Measurements from ENCODE around the gene RETREG3. TPM values are rescaled to one million over a fixed set of nuclear protein-coding genes. Genes with fewer than 3 reads are reported as not detected.

The RETREG3 gene
- total and polyA plus RNA-seq, 2 of the 4 experiments (the other 2 are of a cell fraction) = 18.1 to 44.1 TPM

- ATAC-seq (ENCODE audit: low read depth) (no peak), DNase-seq (no peak)
- Histone ChIP-seq H4K5ac (ENCODE audit: low read depth, low read length) (no peak overlapping the region), H3K4ac (ENCODE audit: low read depth, low read length) (no peak overlapping the region), H2BK15ac (ENCODE audit: low read depth, low read length) (no peak overlapping the region), H4K8ac (ENCODE audit: low read depth in 2 of 2, low read length in 2 of 2) (no peak overlapping the region), H3K56ac (ENCODE audit: extremely low read depth, insufficient read depth, low read length) (no peak overlapping the region), H3K36me3 (ENCODE audit: control insufficient read depth, insufficient read depth, low read length) (no peaks in the 10 kb centered on the region), H3K27me3 (ENCODE audit: control insufficient read depth, insufficient read depth, low read length) (peaks cover 12% of the 10 kb centered on the region), H2AFZ (replicated peaks; ENCODE audit: low read length, poor library complexity) (peak overlapping the region; percentile 32), H3K18ac (ENCODE audit: low read depth, low read length) (no peak overlapping the region), H3K9me3 (ENCODE audit: control insufficient read depth, insufficient read depth, low read length) (no peaks in the 10 kb centered on the region), H3K23ac (ENCODE audit: low read depth, low read length) (0 out of 2 replicates have a peak overlapping the region, but pooled peaks have one; percentile 49), H3K27ac (ENCODE audit: insufficient read depth, low read length) (no peak overlapping the region), H2BK5ac (ENCODE audit: low read depth, low read length, poor library complexity, severe bottlenecking) (no peak overlapping the region), H3K9me1 (ENCODE audit: insufficient read depth, low read length) (no peaks in the 10 kb centered on the region), H4K91ac (ENCODE audit: insufficient read depth, low read depth, low read length) (no peak overlapping the region), H3K14ac (replicated peaks; ENCODE audit: low read depth, low read length) (no peak overlapping the region), H3K4me1 (ENCODE audit: control insufficient read depth, insufficient read depth, low read length) (no peaks in the 10 kb centered on the region), H2BK20ac (ENCODE audit: low read depth, low read length) (no peak overlapping the region), H3K4me3 (ENCODE audit: insufficient read depth, low read depth, low read length) (no peak overlapping the region), H2BK120ac (ENCODE audit: low read depth, low read length) (no peak overlapping the region), H4K20me1 (ENCODE audit: insufficient read depth, low read length) (no peaks in the 10 kb centered on the region), H3K4me2 (ENCODE audit: low read depth, low read length) (no peak overlapping the region), H3K79me1 (ENCODE audit: low read depth in 1 of 2, low read length in 2 of 2) (no peaks in the 10 kb centered on the region), H3K9ac (ENCODE audit: low read depth, low read length) (no peak overlapping the region), H2AK9ac (replicated peaks; ENCODE audit: low read depth, low read length, poor library complexity) (no peak overlapping the region), H2AK5ac (ENCODE audit: low read depth, low read length) (no peak overlapping the region)
- no peak for TF ChIP-seq NFE2L2 (IDR thresholded peaks at IDR 0.05; ENCODE audit: low read depth, low read length)
- TF ChIP-seq USF2 (IDR thresholded peaks at IDR 0.05; ENCODE audit: low read depth, low read length) = no peak
- TF ChIP-seq POLR2A (IDR thresholded peaks at IDR 0.05; ENCODE audit: low read depth, low read length) = no peak
- TF ChIP-seq ELK1 (IDR thresholded peaks at IDR 0.05; ENCODE audit: borderline replicate concordance, low read depth, low read length) = no peak
- no peak for TF ChIP-seq RCOR1 (IDR thresholded peaks at IDR 0.05; ENCODE audit: insufficient replicate concordance, low read length)
- no peak for TF ChIP-seq RAD21 (IDR thresholded peaks at IDR 0.05; ENCODE audit: low read length)
- TF ChIP-seq FOS (IDR thresholded peaks at IDR 0.05; ENCODE audit: low read depth, low read length) = no peak
- no peak for TF ChIP-seq MAZ (IDR thresholded peaks at IDR 0.05; ENCODE audit: borderline replicate concordance, low read depth, low read length)
- in situ Hi-C loops (cut with MboI; ENCODE audit: low sequenced_read_pairs) (no loop called here), dilution Hi-C loops (cut with HindIII; ENCODE audit: low sequenced_read_pairs, unreplicated experiment) (no loop called here), intact Hi-C loops (cut with micrococcal nuclease) (no loop called here)
- ChIA-PET CTCF (no interaction called here), POLR2A (ENCODE audit: unreplicated experiment) (no interaction called here)
- WGBS, 2 experiments (ENCODE audit: extremely low coverage in 2 of 2, insufficient read length in 1 of 2) = 88% methylated on average over 6 of the region's 9 CpGs; no CpG with 5 or more reads in 1 of the 2 experiments
- BruUV-seq (replicated peaks) = no TSS peak
Measured at GRCh38 chr17:42632949-42633444, 23.8 kb upstream of the RETREG3 start.

Measured in IMR-90 (cell line).